Measurements from ENCODE around the gene LACTBL1. TPM values are rescaled to one million over a fixed set of nuclear protein-coding genes. Genes with fewer than 3 reads are reported as not detected.

The LACTBL1 gene, protein sequence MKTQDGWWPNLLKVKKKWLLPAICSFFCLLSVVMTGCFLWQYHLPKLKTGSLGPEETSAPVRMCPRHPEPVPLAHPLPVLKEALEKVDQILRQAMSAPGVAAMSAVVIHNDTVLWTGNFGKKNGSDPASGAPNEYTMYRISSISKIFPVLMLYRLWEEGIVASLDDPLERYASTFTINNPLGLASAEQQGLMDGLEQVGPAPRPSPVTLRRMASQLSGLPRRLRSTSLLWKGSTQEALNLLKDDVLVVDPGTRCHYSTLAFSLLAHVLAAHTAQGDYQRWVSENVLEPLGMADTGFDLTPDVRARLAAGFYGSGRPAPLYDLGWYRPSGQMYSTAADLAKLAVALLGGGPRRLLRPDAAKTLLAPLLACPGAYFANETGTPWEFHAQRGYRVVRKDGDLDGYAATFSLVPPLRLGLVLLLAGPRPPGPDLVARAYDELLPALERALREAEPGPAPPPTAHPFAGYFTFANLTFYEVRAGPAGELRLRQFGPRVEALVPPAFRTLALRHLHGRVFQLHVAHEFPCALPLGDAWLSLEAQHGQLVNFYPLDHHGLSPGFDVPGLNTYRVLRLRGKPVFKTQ
- not detected in 2 replicates for total RNA-seq
- long read RNA-seq = 0 reads

DNA sequence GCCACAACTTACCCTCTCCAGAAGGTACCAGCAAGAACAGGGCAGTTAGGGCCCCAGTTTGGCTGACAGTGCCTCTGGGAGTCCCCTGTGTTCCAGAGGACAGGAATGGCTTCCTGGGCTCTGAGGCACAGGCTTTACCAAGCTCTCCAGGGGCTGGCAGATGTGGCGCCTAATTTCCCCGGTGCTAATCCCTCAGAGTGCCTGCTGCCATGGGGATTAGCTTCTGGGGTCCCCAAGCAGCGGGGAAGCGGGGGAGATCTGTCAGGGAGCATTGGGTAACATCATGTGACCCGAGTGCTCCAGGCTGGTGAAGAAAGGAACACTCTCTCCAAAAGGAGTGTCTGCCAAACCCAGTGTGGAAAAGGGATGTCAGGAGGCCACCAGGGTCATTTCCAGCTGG, at the start of gene LACTBL1:
Gene LACTBL1 (minus strand): TSS at position 107 of the 400 bp plus-strand sequence. CDS start 550 bp downstream, outside the sequence.
- TF ChIP-seq, protein P1, sequence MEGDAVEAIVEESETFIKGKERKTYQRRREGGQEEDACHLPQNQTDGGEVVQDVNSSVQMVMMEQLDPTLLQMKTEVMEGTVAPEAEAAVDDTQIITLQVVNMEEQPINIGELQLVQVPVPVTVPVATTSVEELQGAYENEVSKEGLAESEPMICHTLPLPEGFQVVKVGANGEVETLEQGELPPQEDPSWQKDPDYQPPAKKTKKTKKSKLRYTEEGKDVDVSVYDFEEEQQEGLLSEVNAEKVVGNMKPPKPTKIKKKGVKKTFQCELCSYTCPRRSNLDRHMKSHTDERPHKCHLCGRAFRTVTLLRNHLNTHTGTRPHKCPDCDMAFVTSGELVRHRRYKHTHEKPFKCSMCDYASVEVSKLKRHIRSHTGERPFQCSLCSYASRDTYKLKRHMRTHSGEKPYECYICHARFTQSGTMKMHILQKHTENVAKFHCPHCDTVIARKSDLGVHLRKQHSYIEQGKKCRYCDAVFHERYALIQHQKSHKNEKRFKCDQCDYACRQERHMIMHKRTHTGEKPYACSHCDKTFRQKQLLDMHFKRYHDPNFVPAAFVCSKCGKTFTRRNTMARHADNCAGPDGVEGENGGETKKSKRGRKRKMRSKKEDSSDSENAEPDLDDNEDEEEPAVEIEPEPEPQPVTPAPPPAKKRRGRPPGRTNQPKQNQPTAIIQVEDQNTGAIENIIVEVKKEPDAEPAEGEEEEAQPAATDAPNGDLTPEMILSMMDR (IDR thresholded peaks at IDR 0.05; ENCODE audit: unreplicated experiment) = no peak
- Mint-ChIP-seq H3K36me3 (ENCODE audit: insufficient read depth) (no peaks in the 10 kb centered on the region), H3K27me3 (peaks cover 38% of the 10 kb centered on the region), H3K27ac (no peak within 1 kb of the TSS), H3K4me1 (ENCODE audit: low read depth) (peaks cover 7% of the 10 kb centered on the region), H3K9me3 (ENCODE audit: low read depth) (no peaks in the 10 kb centered on the region), H3K4me3 (ENCODE audit: low read depth) (no peak within 1 kb of the TSS)
- DNase-seq (ENCODE audit: low spot score, unreplicated experiment) = no peak

DNA sequence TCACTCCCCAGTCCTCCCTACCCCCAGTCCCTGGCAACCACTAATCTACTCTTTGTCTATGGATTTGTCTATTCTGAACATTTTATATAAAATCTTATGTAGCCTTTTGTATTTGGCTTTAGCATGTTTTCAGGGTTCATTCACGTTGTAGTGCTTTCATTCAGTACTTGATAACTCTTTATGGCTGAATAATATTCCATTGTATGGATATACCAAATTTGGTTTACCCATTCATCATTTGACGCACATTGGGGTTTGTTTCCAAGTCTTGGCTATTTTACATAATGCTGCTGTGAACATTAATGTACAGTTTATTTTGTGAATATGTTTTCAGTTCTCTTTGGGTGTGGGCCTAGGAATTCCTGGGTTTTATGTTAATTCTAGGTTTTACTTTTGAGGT, 49.2 kb upstream of the LACTBL1 start:
- H3K27ac Mint-ChIP-seq = peak overlapping the region; percentile 33
- no peak for DNase-seq (ENCODE audit: low spot score, unreplicated experiment)
- H3K4me3 Mint-ChIP-seq (ENCODE audit: low read depth) = peak overlapping the region; percentile 21
- H3K9me3 Mint-ChIP-seq (ENCODE audit: low read depth) = peaks cover 10% of the 10 kb centered on the region
- TF ChIP-seq, protein P1 (IDR thresholded peaks at IDR 0.05; ENCODE audit: unreplicated experiment) = no peak
- peaks cover 13% of the 10 kb centered on the region for H3K4me1 Mint-ChIP-seq (ENCODE audit: low read depth)
- no peaks in the 10 kb centered on the region for H3K27me3 Mint-ChIP-seq
- H3K36me3 Mint-ChIP-seq (ENCODE audit: insufficient read depth) = peaks cover 24% of the 10 kb centered on the region

DNA sequence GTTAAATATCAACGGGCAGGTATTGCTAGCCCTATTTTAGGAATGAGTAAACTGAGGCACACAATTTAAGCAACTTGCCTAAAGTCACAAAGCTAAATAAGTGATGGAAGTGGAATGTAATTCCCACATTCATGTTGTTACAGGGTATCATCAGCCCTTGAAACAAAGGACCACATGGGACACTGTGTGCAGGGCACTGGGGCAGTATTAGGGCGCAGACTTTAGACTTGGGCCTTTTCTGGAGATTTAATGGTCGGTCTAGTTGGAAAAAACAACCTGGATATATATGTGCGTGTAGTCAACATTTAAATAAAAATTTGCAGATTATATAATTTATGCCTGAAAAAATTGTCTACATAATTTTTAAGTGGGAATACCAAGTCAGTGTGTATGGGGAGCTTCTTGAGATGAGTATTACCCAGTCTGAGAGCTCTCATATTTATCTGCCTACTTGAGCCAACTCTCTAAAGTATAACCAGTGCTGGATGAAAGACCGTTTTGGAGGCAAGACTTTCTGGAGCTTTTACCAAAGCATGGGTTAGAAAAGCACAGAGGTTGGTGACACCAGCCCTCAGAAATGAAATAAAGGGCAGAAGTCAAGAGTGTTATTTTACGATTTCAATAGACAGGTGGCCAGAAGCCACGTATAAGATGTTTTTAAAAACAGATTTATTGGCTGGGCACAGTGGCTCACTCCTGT, 48.2 kb upstream of the LACTBL1 start:
- DNase-seq (ENCODE audit: low spot score, unreplicated experiment) = no peak
- no peaks in the 10 kb centered on the region for H3K27me3 Mint-ChIP-seq
- H3K36me3 Mint-ChIP-seq (ENCODE audit: insufficient read depth) = peaks cover 22% of the 10 kb centered on the region

DNA sequence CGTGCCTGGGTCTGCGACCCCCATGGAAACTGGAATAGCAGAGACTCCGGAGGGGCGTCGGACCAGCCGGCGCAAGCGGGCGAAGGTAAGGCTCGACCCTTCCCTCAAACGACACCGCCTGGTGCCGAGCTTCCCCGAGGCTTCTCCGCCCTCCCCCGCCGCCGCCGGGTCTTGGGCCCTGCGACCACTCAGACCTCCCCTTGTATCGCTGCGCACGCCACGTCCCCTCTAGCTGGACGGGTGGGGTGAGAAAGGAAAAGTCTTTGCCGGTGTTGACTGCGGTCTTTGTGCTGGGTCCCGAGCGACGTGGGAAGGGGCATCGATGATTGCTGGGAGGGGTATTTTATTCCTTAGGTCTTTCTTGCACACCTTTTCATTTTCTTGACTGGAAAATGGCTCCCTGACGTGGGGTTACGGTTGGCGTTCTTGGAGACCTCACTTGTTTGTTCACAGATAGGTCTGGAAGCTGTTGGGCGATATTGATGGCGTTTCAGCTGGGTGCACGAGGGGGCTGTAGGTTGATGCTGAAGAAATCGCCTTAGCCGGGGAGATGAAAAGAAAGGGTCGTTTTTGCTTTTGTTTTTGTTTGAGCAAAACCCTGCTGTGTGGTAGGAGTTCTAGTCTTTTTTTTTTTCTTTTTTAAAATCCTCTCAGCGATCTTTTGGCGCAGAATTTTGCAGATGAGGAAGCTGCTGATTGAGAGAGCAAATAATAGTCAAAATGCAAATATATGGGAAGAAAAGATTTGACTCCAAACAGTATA, 47.4 kb upstream of the LACTBL1 start:
- peaks cover 22% of the 10 kb centered on the region for H3K36me3 Mint-ChIP-seq (ENCODE audit: insufficient read depth)
- H3K27ac Mint-ChIP-seq = peak overlapping the region; percentile 98
- DNase-seq (ENCODE audit: low spot score, unreplicated experiment) = peak; percentile 38
- H3K27me3 Mint-ChIP-seq = no peaks in the 10 kb centered on the region
- H3K4me3 Mint-ChIP-seq (ENCODE audit: low read depth) = peak overlapping the region; percentile 93
- H3K9me3 Mint-ChIP-seq (ENCODE audit: low read depth) = peaks cover 10% of the 10 kb centered on the region
- peaks cover 8% of the 10 kb centered on the region for H3K4me1 Mint-ChIP-seq (ENCODE audit: low read depth)
- TF ChIP-seq, protein P1 (IDR thresholded peaks at IDR 0.05; ENCODE audit: unreplicated experiment) = no peak

More for the DNA sequence above, 48.2 kb upstream of the LACTBL1 start:
- TF ChIP-seq, protein P1 (IDR thresholded peaks at IDR 0.05; ENCODE audit: unreplicated experiment) = no peak
- Mint-ChIP-seq H3K27ac (peak overlapping the region; percentile 98), H3K4me1 (ENCODE audit: low read depth) (peaks cover 8% of the 10 kb centered on the region), H3K9me3 (ENCODE audit: low read depth) (peaks cover 10% of the 10 kb centered on the region), H3K4me3 (ENCODE audit: low read depth) (peak overlapping the region; percentile 93)
